SKM-1 treated with dmso at 0.1 percent for 144 hours (cell line): ENCODE results near the gene SPPL3.
"Not testable (repeated sequence)": the region's sequence is repeated elsewhere in the genome, so short reads cannot be mapped to it uniquely, and the experiment has no call there.

Source experiments
- DNase-seq: peaks from one replicate; lab custom pipeline; 2025; ENCODE audit not compliant: unreplicated experiment; lab: John Stamatoyannopoulos, UW

SPPL3 gene

GRCh38 chr12:120821878-120822277 lies 82.3 kb downstream of the SPPL3 start:
- DNase-seq = no peak

- DNase-seq = no peak
Observed at GRCh38 chr12:120820884-120821510, 83.2 kb downstream of the SPPL3 start.

- no peak for DNase-seq
Observed at GRCh38 chr12:120818416-120818815, 85.7 kb downstream of the SPPL3 start.

- DNase-seq = no peak
Observed at GRCh38 chr12:120817559-120818330, 86.4 kb downstream of the SPPL3 start.

- no peak for DNase-seq
Observed at GRCh38 chr12:120816363-120816762, 87.8 kb downstream of the SPPL3 start.

- DNase-seq = no peak
Observed at GRCh38 chr12:120814903-120815429, 89.2 kb downstream of the SPPL3 start.

- no peak for DNase-seq
Observed at GRCh38 chr12:120814203-120814902, 89.8 kb downstream of the SPPL3 start.

GRCh38 chr12:120813588-120814153 lies 90.5 kb downstream of the SPPL3 start:
- DNase-seq = no peak

GRCh38 chr12:120810021-120810420 lies 94.1 kb downstream of the SPPL3 start:
- no peak for DNase-seq

- DNase-seq = no peak
Observed at GRCh38 chr12:120804428-120804827, 99.7 kb downstream of the SPPL3 start.

- no peak for DNase-seq
Observed at GRCh38 chr12:120801146-120801545, 103.0 kb downstream of the SPPL3 start.

GRCh38 chr12:120800665-120801064 lies 103.5 kb downstream of the SPPL3 start:
- no peak for DNase-seq

- no peak for DNase-seq
Observed at GRCh38 chr12:120799243-120800045, 104.7 kb downstream of the SPPL3 start.

- DNase-seq = no peak
Observed at GRCh38 chr12:120798696-120799095, 105.5 kb downstream of the SPPL3 start.

- no peak for DNase-seq
Observed at GRCh38 chr12:120797677-120798642, 106.2 kb downstream of the SPPL3 start.

- no peak for DNase-seq
Observed at GRCh38 chr12:120795441-120796178, 108.5 kb downstream of the SPPL3 start.

- DNase-seq = no peak
Observed at GRCh38 chr12:120793357-120793756, 110.8 kb downstream of the SPPL3 start.

GRCh38 chr12:120792456-120792855 lies 111.7 kb downstream of the SPPL3 start:
- DNase-seq = not testable (repeated sequence)

- no peak for DNase-seq
Observed at GRCh38 chr12:120791669-120792176, 112.4 kb downstream of the SPPL3 start.
